ENCODE data around the gene DIPK1B.
"Not testable (repeated sequence)": the region's sequence is repeated elsewhere in the genome, so short reads cannot be mapped to it uniquely, and the experiment has no call there.

DIPK1B gene

DNA sequence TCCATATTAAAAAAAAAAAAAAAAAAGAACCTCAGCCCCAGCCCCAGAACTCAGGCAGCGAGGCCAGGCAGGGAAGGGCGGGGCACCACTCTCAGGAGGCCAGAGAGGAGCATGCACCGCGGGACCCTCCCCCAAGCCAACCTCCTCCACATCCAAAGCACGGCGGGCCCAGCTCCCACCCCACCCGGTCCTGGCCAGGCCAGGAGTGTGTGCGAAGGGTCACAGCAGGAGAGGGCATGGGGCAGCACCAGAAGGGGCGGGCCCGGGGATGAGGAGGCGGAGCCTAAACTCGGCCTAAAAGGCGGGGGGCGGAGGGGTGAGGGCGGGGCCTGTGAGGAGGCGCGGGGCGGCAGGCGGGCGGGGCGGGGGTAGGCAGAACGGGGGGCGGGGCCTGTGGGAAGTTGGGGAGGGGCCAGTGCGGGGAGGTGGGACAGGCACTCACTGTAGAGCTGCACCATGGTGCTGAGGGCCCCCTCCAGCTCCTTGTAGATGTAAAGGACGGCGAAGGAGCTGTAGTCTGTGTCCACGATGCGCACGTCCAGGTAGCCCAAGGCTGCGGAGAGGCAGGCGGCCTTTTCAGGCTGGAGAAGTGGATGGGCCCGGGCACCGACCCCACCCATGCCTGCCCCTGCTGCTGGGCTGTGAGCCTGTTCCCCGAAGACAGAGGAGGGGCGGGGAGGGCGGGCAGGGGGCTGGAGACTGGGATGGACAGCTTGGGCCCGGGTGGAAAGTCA, 50.7 kb downstream of the DIPK1B start:
- DNase-seq (ENCODE audit: low read depth in 1 of 2, low spot score in 1 of 2) = peak in 1 of 2 donors; percentile 43

DNA sequence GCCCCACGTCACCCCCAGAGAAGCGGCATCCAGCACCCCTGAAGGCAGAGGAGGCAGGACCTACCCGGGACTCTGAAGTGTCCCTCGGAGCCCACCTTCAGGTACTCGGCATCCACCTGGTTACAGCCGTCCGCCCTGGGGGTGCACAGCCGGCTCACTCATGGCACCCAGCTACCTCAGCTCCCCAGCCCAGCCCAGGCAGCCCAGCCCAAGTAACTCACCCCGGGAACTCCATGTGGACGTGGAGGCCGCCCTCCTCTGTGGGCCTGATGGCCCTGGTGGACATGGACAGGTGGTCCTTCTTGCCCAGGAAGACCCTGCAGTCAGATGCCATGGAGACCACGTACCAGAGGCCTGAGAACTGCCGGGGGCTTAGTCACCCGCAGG, 51.3 kb downstream of the DIPK1B start:
- no peak for DNase-seq (ENCODE audit: low read depth in 1 of 2, low spot score in 1 of 2)

- no peak for DNase-seq (ENCODE audit: low read depth in 1 of 2, low spot score in 1 of 2)
Observed at GRCh38 chr9:136764301-136764891, 52.0 kb downstream of the DIPK1B start, which contains the start of gene LCN15. Gene LCN15 (minus strand): TSS chr9:136764518. CDS start chr9:136764488, 30 bp downstream.

GRCh38 chr9:136765041-136765440, 52.7 kb downstream of the DIPK1B start:
- no peak for DNase-seq (ENCODE audit: low read depth in 1 of 2, low spot score in 1 of 2)

DNA sequence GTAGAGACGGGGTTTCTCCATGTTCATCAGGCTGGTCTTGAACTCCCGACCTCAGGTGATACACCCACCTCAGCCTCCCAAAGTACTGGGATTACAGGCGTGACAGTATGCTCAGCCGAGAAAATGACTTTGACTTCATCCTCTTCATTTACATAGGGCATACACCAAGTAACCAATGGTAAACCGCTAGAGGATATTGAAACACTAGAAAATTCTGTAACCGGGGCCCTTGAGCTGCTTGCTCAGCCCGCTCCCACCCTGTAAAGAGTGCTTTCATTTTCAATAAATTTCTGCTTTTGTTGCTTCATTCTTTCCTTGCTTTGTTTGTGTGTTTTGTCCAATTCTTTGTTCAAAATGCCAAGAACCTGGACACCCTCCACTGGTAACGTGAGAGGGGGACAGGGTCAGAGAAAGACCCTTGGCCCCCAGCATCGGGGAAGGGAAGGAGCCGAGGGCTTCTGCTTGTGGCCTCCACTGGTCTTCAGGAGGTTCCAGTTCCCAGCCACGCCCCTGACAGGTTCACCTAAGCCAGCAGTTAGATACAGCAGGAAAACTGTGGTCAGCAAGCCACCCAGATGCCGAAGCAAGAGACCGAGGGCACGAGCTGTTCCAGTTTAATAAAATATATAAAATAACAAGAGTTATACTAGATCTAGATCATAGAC, 53.5 kb downstream of the DIPK1B start:
- not testable (repeated sequence) for DNase-seq (ENCODE audit: low read depth in 1 of 2, low spot score in 1 of 2)

DNA sequence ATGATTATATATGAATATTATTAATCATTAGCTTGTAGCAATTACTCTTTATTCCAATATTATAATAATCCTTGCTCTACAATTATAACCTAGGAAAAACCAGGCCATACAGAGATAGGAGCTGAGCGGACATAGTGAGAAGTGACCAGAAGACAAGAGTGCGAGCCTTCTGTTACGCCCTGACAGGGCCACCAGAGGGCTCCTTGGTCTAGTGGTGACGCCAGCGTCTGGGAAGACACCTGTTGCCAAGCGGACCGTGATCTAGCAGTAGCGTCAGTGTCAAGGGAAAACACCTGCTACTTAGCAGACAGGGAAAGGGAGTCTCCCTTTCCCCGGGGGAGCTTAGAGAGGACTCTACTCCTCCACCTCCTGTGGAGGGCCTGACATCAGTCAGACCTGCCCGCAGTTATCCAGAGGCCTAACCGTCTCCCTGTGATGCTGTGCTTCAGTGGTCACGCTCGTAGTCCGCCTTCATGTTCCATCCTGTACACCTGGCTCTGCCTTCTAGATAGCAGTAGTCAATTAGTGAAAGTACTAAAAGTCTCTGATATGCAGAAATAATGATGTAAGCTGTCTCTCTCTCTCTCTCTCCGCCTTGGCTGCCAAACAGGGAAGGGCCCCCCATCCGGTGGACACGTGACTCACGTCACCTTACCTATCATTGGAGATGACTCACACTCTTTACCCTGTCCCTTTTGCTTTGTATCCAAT, 54.2 kb downstream of the DIPK1B start:
- DNase-seq (ENCODE audit: low read depth in 1 of 2, low spot score in 1 of 2) = peak in 1 of 2 donors; percentile 33

GRCh38 chr9:136769710-136770191, 57.4 kb downstream of the DIPK1B start:
- DNase-seq (ENCODE audit: low read depth in 1 of 2, low spot score in 1 of 2) = peak in 1 of 2 donors; percentile 33

GRCh38 chr9:136771907-136772415, 59.6 kb downstream of the DIPK1B start:
- no peak for DNase-seq (ENCODE audit: low read depth in 1 of 2, low spot score in 1 of 2)

GRCh38 chr9:136773386-136774044, 61.1 kb downstream of the DIPK1B start:
- no peak for DNase-seq (ENCODE audit: low read depth in 1 of 2, low spot score in 1 of 2)

Measured in activated CD4-positive, alpha-beta T cell treated with anti-CD3 and anti-CD28 coated beads, Interleukin-2, amount 50 U/mL, for 24 hours (primary cell).